ENCODE results near the gene RBPJL. TPM values are rescaled to one million over a fixed set of nuclear protein-coding genes. Genes with fewer than 3 reads are reported as not detected.

The RBPJL gene
- total and polyA plus RNA-seq, 2 of the 13 experiments (the other 11 are each of a cell fraction or from before 2014, with no cell fraction given), result not detected

- TF ChIP-seq HNRNPH1 (optimal IDR thresholded peaks at IDR 0.05; ENCODE audit: low read depth, low read length) (no peak), HOXA3 (CRISPR knock-in tag; IDR thresholded peaks at IDR 0.05) (peak; percentile 34; the same call in 1 of the 2 replicates), RCOR2 (CRISPR knock-in tag; IDR thresholded peaks at IDR 0.05) (no peak), ELF1 (CRISPR knock-in tag; IDR thresholded peaks at IDR 0.05) (no peak), ZBTB2 (CRISPR knock-in tag; IDR thresholded peaks at IDR 0.05; ENCODE audit: low read depth) (no peak), SNRNP70 (IDR thresholded peaks at IDR 0.05; ENCODE audit: low read depth, low read length) (no peak), ZC3H4 (CRISPR knock-in tag; IDR thresholded peaks at IDR 0.05; ENCODE audit: borderline replicate concordance) (no peak), POLR2A (IDR thresholded peaks at IDR 0.05; ENCODE audit: insufficient read depth in 1 of 2, low read depth in 2 of 2, low read length in 2 of 2) (peak; percentile 42 to 54; a peak in 3 of 4 replicates), THAP7 (CRISPR knock-in tag; IDR thresholded peaks at IDR 0.05) (no peak), FOXK2 (IDR thresholded peaks at IDR 0.05) (no peak), TFAP4 (IDR thresholded peaks at IDR 0.05; ENCODE audit: borderline replicate concordance, low read depth) (no peak), HMG20B (CRISPR knock-in tag; conservative IDR thresholded peaks at IDR 0.05) (no peak), SOX5 (CRISPR knock-in tag; IDR thresholded peaks at IDR 0.05; ENCODE audit: borderline replicate concordance) (no peak), ZNF567 (CRISPR knock-in tag; IDR thresholded peaks at IDR 0.05; ENCODE audit: borderline replicate concordance) (no peak), FOXK1 (CRISPR knock-in tag; IDR thresholded peaks at IDR 0.05; ENCODE audit: borderline replicate concordance, low read depth) (0 out of 2 replicates have a peak, but pooled peaks have one; percentile 22), ELK4 (CRISPR knock-in tag; IDR thresholded peaks at IDR 0.05; ENCODE audit: borderline replicate concordance) (no peak), GPN1 (CRISPR knock-in tag; IDR thresholded peaks at IDR 0.05; ENCODE audit: borderline replicate concordance) (no peak), ZNF557 (CRISPR knock-in tag; IDR thresholded peaks at IDR 0.05) (no peak), ARHGAP35 (CRISPR knock-in tag; IDR thresholded peaks at IDR 0.05; ENCODE audit: borderline replicate concordance) (no peak), THAP8 (CRISPR knock-in tag; IDR thresholded peaks at IDR 0.05; ENCODE audit: borderline replicate concordance) (no peak), ZNF264 (CRISPR knock-in tag; IDR thresholded peaks at IDR 0.05) (peak; percentile 50; the same call in 1 of the 2 replicates), NFE2L1 (CRISPR knock-in tag; IDR thresholded peaks at IDR 0.05; ENCODE audit: borderline replicate concordance) (no peak), HNF4G (IDR thresholded peaks at IDR 0.05; ENCODE audit: borderline replicate concordance, low read depth, low read length) (peak; percentile 7; the same call in 1 of the 2 replicates), HNF4G (CRISPR knock-in tag; IDR thresholded peaks at IDR 0.05; ENCODE audit: borderline replicate concordance, low read depth) (no peak), NFKBIZ (CRISPR knock-in tag; IDR thresholded peaks at IDR 0.05) (no peak), FOXA1 (IDR thresholded peaks at IDR 0.05) (no peak), FOXA1 (CRISPR knock-in tag; IDR thresholded peaks at IDR 0.05) (no peak), KMT2A (CRISPR knock-in tag; IDR thresholded peaks at IDR 0.05) (0 out of 2 replicates have a peak, but pooled peaks have one; percentile 2)
Measured at GRCh38 chr20:45342855-45343531, 36.4 kb downstream of the RBPJL start (continued).

Measured in HepG2 (cell line).